ENCODE measurements around the gene GRAP2.

DNA sequence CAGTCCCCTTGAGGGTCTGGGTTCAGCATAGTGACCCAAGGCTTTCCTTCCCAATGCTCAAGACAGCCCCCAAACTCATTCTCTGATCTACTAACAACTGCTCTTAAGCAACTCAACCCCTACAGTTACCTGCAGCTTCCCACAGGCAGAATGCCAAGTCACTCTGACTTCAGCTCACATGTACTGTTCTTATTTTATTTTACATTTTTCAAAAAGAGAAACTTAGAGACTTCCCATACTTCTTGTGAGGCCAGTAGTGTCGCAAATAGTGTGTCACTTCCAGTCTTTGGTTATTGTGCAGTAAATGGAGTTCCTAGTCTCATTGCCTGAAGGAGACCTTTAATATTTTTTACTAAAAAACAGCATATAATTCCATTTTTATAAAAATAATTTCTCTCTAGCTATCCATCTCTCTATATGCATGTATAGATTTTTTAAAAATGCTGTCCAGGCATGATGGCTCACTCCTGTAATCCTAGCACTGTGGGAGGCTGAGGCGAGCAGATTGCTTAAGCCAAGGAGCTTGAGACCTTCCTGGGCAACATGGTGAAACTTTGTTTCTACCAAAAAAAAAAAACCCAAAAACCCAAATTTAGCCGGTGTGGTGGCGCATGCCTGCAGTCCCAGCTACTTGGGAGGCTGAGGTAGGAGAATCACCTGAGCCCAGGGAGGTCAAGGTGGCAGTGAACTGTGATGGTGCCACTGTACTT, 49.1 kb upstream of the GRAP2 start:
- no peak for TF ChIP-seq JUN (CRISPR knock-in tag; IDR thresholded peaks at IDR 0.05)
- TF ChIP-seq JUND (CRISPR knock-in tag; IDR thresholded peaks at IDR 0.05) = no peak

Measured in HepG2 (cell line).